GM23248 (cell line): Measurements from ENCODE around the gene CNGA4.

Experiments
- EZH2 ChIP-seq: fragments of 200-600 bp; sonication (generic); IDR thresholded peaks from 2 replicates; pipeline ENCODE4 v1.6.1; 2018; ENCODE audit warnings: antibody characterized with exemption, mild to moderate bottlenecking; ENCODE audit not compliant: insufficient read depth, poor library complexity, severe bottlenecking
- EZH2phosphoT487 ChIP-seq: fragments of 200-600 bp; sonication (generic); IDR thresholded peaks from 2 replicates; pipeline ENCODE4 v1.6.1; 2018; ENCODE audit warnings: antibody characterized with exemption, moderate library complexity, mild to moderate bottlenecking, low read depth; ENCODE audit not compliant: insufficient read depth

- no peak for TF ChIP-seq EZH2
- no peak for TF ChIP-seq EZH2phosphoT487
Measured at GRCh38 chr11:6197466-6198200, 41.3 kb upstream of the CNGA4 start.
